Cardiac septum (tissue), 1 donor: ENCODE results near the gene NMD3. TPM values are rescaled to one million over a fixed set of nuclear protein-coding genes. Genes with fewer than 3 reads are reported as not detected.
"Not testable (repeated sequence)": the region's sequence is repeated elsewhere in the genome, so short reads cannot be mapped to it uniquely, and the experiment has no call there.

Experiments
- DNase-seq: peaks from one replicate; pipeline ENCODE4 v3.0.0-alpha.2; 2020; ENCODE audit warnings: low spot score
- intact Hi-C: fragments of 100-400 bp; cut with DNase I; formaldehyde crosslinking; loops from one replicate; pipeline ENCODE4 v1.14.0; 2022
- long read RNA-seq: library from polyadenylated mRNA; unstranded; transcript quantifications from one replicate; pipeline ENCODE4 v2.0.0, GENCODE V29; 2021
- total RNA-seq: library from RNA; stranded (reverse); fragmentation: NEBNext Ultra II Directional; extraction: Animal tissue kit (Norgen Biotek cat#: 25700); gene quantifications from one replicate; pipeline ENCODE4 v1.2.1, GENCODE V29; 2021
- donor health status: DM: no; HTN: no; CAD: no.

Gene NMD3
- 70.3 TPM for total RNA-seq
- long read RNA-seq, transcript NMD3-201 (16 exons, 3,049 nt): major isoform, 83 of 136 reads
- long read RNA-seq, transcript NMD3-202 (15 exons, 3,061 nt): minor isoform, 9 of 136 reads
- long read RNA-seq, partial matches to known transcripts: 4 of 136 reads
- long read RNA-seq, other reads (novel, unspliced or antisense): 39 of 136 reads

DNA sequence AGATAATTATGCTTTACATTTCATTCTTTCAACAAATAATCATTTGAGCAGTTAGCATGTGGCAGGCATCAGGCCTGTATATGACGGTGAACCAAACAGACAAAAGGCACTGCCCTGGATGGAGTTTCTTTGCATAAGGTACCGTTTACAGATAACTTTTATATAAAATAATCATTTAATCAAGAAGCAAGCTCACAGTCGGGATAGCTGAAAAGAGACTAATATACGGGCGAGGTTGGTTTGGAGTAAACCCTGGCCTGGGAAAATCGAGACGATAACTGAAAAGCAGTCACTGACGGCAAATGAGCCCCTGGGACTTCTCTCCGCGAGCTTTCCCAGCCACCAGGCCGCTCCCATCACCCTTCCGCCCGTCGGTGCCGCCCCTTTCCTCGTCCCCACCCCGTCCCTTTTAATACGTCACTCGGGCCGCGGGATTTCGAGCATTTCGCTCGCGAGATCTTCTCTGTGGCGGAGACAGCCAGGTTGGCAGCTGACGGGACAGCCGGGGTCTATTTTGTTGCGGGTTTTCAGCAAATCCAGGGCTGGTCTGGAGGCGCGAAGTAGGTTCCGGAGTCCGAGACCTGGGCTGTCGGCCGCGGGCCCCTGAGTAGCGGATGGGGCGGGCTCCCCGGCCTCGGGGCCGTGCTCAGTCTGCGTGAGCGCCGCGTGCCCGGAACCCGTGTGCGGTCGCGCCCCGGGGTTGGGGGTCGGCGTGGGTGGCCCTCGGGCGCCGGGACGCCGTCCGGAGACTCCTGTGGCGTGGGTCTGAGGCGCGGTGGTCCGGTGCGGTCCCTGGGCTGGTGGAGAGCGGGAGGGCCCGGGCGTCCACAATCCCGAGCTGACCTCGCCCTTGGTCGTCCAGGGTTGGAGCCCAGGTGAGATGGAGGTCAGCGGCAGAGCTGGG, at the start of gene NMD3:
Gene NMD3, plus strand, starts transcription at position 462 of the 904 bp plus-strand sequence. CDS start 703 bp downstream, outside the sequence.
- intact Hi-C loops: loop anchor here (5.0 kb wide), 1 partner anchor 196 kb away; no protein-coding TSS in a partner anchor
- peak; percentile 98 for DNase-seq

DNA sequence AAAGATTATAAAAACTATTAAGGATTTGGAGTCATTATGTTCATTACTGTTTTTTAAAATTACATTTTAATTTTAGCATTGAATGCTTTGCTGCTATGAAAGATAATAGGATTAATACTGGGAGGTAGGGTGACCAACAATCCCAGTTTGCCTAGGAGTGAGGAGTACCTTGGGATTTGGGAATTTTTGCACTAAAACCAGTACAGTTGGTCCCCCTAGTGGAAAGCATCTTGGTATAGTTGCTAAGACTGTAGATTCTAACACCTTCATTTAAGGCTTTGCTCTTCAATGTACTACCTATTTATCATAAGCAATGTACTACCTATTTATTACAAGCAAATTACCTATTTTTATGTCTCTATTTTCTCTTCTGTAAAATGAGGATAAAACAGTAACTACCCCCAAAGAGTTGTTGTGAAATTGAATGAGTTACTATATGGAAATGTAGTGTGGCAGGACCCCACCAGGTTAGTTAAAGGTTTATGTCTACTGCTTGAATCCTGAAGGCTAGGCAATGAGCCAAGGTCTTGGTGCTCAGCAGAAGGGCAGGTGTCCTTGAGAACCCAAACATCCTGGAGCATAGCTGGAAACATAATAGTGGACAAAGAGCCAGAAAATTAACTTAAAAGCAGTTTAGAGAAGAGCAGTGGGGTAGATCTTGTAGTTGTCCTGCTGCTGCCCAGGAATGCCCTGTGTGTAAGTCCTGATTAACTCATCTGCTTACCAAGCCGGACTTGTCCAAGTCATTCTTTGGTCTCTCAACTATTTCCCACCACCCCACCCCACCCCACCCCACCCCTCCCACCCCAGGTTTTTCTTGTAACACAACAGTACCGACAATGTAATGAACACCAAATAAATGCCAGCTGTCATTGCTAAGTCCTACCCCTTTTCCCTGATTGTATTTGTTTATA, 49.2 kb upstream of the NMD3 start:
- intact Hi-C loops: no loop called here
- DNase-seq: no peak

DNA sequence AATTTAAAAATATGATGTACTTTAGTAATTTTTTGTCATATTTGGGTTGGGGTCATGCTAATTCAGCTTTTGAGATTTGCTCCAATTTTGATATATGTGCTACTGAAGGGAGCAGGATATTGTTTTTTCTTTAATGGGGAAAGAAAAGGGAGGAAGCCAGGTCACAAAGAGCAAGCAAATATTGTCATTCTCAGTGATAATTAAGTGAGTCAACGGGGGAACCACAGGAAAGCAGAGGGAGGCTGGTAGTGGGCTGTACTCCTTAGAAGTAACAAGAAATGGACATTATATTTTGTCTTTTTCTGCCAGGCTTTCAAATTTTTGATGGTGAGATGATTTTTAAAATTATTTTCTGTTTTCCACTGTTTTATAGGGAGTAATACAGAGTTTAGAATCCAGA, 45.6 kb upstream of the NMD3 start:
- intact Hi-C loops: no loop called here
- DNase-seq: no peak

DNA sequence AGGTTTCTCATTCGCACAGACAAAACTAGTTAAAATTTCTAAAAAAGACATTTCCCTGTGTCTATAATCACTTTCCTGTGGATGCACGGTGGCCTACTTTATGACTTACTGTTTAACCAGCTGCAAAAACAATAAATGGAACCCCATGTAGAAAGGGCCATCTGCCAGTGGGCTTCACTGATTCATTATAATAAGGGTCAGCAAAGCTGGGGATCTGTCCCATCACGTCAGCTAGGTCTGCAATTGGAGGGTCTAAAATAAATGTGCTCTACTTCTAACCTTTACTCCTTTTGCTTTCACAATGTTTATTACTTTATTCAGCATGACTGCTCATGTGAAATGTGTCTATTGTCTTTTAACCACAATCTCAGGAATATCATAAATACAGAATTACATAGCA, 43.1 kb upstream of the NMD3 start:
- no peak for DNase-seq
- intact Hi-C loops: no loop called here

DNA sequence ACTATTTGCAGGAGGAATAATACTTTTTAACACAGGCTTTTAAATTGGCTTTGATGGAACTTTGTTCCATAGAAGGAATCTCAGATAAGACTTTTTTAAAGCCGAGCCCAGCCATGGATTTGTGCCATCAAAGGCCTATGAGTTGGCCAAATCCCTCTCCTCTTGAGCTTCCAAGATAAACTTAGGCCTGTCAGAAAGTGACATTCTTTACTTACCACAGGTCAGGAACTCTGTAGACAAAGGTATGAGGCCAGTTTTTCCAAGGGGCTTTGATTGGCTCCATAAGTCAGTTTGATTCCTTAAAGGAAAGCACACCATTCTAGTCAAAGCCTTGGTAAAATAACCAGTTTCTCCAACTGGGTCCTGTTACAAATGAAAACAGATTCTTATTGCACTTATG, 39.7 kb upstream of the NMD3 start:
- intact Hi-C loops: loop anchor here (5.0 kb wide), 1 partner anchor 74 kb away; the partner anchor contains the start of gene B3GALNT1
- not testable (repeated sequence) for DNase-seq

DNA sequence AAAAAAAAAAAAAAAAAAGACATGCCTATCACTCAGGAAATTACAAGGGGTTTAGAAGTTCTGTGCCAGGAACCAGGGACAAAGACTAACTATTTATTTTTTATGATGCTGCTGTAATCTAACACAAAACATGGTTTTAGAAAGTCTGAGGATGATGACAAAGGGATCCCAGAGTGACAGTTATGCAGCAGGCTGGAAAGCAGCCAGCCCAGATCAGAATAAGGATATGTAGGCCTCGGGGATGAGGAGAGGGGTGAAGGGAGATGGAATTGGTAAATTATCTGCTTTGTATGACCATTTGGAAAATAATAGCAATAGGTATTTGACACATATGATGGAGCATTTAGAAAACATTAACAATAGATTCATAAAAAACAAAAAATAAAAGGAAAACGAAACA, 34.1 kb upstream of the NMD3 start:
- DNase-seq: no peak

DNA sequence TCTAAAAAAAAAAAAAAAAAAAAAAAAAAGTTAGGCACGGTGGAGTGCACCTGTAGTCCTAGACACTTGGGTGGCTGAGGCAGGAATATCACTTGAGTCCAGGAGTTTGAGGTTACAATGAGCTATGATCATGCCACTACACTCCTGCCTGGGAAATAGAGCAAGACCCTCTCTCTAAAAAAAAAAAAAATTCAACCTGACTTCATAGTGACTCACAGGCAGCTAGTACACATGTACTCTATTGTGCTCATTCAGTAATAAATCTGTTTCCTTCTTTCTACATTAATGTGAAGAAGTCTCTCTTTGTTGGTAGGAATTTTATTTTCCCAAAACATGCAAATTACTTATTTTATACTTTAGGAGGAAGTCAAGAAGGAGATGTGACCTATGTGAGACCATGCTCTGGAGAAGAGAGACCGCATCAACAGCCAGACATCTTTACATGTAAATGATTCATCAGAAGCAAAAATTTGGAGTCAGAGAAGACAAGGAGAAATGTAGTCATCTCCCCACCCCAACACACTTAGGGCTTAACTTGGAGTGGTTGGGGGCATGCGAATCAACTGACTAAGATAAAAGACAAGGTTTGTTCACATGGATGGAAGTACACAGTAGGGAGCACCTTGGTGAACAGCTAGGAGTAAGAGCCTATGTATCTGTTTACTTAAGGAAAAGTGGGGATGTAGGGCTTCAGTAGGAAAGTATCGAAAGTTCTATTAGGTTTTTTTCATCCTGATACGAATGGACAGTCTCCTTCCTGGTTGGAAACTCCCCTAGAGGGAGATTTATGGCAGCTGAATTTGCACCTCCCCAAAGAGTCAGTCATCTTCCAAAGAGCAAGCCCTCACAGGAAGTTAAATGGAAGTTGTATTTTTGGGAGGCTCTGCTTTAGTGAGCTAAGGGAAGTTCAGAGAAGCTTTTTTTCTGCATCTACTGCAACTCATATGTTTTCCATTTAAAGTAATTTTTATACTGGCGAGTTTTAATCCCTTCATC, 23.0 kb upstream of the NMD3 start:
- no peak for DNase-seq
- intact Hi-C loops: no loop called here

More for the DNA sequence above, 34.1 kb upstream of the NMD3 start:
- intact Hi-C loops: no loop called here

DNA sequence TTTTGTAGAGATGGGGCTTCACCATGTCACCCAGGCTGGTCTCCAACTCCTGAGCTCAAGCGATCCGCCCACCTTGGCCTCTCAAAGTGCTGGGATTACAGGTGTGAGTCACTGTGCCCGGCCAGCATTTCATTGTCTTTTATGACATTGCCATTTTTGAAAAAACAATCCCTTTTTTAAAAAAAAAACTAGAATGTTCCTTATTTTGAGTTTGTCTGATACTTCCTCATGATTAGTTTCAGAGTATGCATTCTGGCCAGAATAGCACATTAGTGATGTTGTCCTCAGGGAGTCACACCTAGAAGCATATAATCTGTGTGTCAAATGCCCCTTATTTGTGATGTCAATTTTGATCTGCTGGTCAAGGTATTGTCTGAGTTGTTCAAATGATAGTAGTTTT, 21.2 kb upstream of the NMD3 start:
- intact Hi-C loops: no loop called here
- DNase-seq: no peak

DNA sequence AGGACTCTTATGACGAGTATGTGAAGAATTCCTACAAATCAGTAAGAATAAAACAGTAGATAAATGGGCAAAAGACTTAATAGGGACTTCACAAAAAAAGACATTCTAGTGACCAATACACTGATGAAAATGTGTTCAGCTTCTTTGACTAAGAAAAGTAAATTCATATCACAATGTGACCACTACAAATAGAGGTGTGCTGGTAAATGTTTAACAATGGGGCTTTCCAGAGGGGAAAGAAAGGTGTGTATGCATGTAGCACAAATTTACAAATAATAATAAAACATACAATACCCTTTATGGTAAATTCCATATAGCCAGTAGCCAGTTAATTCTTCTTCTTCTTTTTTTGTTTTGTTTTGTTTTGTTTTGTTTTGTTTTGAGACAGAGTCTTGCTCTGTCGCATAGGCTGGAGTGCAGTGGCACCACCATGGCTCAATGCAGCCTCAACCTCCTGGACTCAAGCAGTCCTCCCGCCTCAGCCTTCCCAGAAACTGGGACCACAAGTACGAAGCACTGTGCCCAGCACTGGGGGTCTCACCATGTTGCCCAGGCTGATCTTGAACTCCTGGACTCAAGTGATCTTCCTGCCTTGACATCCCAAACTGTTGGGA, 17.5 kb upstream of the NMD3 start:
- DNase-seq: no peak

DNA sequence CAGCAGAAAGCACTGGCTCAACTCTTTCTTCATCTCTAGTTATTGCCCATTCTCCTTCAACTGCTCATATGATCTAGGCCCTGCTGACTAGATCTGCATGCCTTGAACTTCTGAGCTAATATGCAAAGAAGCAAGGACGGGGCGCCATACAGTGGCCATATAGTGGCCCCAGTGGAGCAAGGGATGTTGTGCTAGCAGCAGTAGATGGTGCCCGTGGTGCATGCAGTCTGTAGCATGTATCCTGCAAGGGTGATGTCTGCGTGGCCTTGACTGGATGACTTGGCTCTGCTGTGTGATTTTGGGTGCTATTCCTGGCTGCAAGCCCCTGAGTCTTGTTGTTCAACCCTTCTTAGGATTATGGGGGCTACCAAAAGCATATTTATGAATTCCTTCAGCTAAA, 12.2 kb upstream of the NMD3 start:
- intact Hi-C loops: no loop called here
- no peak for DNase-seq

More for the DNA sequence above, 17.5 kb upstream of the NMD3 start:
- intact Hi-C loops: no loop called here

DNA sequence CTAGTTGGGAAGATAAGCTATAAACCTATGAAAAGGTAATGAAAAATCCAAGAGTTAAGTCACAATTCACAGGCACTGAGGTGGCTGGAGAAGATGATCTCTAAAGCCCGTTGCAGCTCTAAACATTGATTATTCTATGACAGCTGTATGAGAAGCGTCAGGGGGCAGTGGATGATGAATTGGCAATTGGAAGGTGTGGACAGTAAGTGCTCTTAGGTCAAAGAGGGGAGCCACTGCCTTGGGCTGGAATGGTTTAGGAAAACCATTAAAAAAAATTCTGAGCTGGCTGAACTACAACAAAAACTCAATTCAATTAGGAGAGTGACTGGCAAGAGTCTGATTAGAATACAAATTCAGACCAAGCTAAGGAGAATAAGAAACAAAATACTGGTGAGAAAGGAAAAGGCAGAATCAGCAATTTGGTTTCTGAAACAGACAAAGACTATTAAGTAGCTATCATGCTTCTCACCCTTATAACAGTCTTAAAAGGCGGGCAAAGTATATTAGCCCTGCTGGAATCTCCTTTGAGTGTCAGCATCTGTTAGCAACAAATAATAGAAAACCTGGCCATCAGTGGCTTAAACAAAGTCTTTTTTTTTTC, 8.8 kb upstream of the NMD3 start:
- DNase-seq: no peak
- intact Hi-C loops: loop anchor here (10.0 kb wide), 1 partner anchor 447 kb away; no protein-coding TSS in a partner anchor

DNA sequence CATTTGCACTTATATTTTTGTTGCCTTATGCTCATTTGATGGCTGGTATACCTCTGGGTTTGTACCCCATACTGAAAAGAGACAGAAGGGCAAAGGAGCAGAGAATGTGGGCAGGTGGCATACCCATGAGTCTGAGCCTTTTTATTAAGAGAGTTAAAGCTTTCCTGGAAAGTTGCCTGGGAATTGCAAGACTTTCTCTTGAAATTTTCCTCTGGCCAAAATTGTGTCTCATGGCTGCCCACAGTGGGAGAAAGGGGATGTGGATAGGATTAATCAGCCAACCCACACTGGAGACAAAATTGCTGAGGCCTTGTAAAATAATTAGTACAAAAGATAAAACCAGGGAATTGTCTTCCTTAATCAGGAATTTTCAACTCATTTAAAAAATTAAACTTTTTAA, 8.2 kb upstream of the NMD3 start:
- DNase-seq: no peak
- intact Hi-C loops: loop anchor here (10.0 kb wide), 1 partner anchor 448 kb away; no protein-coding TSS in a partner anchor

DNA sequence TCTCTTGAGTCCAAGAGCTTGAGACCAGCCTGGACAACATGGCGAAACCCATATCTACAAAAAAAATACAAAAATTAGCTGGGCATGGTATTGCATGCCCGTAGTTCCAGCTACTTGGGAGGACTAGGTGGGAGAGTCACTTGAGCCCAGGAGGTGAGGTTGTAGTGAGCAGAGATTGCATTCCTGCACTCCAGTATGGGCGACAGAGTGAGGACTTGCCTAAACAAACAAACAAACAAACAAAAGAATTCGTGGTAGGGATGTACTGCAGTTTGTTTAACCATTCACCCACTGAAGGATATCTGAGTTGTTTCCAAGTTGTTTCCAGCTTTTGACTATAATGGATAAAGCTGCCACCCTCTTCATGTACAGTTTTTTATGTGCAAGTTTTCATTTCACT, 7.5 kb upstream of the NMD3 start:
- intact Hi-C loops: loop anchor here (10.0 kb wide), 1 partner anchor 449 kb away; no protein-coding TSS in a partner anchor
- no peak for DNase-seq

DNA sequence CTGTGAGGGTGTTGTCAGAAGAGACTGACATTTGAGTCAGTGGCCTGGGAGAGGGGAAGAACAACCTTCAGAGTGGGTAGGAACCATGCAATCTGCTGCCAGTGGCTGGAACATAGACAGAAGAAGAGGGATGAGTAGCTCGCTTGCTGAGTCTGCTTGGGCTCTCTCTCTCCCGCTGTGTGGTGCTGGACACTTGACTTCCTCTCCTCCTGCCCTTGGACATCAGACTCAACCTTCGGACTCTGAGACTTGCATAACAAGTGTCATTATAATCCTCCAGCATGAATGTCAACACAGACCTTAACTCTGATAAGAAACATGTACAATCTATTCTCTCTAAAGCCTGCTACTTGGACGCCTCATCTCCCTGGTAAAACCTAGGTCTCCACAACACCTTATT, 5.9 kb upstream of the NMD3 start:
- no peak for DNase-seq
- intact Hi-C loops: loop anchor here (10.0 kb wide), 1 partner anchor 450 kb away; no protein-coding TSS in a partner anchor

DNA sequence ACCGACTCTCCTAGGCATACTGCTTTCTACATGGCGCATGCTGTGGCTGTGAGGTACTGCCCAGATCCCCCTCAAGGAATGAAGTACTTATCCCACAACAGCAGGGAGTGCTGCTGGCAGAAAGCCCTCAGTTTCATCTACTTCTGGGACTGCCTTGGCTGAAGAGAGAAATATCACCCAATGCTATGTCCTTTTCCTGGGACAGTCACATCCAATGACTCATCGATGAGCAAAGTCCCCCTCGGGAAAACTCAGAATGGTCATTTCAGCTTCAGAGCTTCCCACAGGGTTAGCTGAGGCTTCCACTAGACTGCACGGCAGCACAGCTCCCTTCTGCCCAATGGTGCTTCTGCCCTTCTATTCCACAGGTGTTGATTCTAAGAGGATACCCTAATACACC, 3.6 kb upstream of the NMD3 start:
- no peak for DNase-seq
- intact Hi-C loops: loop anchor here (10.0 kb wide), 1 partner anchor 453 kb away; no protein-coding TSS in a partner anchor

DNA sequence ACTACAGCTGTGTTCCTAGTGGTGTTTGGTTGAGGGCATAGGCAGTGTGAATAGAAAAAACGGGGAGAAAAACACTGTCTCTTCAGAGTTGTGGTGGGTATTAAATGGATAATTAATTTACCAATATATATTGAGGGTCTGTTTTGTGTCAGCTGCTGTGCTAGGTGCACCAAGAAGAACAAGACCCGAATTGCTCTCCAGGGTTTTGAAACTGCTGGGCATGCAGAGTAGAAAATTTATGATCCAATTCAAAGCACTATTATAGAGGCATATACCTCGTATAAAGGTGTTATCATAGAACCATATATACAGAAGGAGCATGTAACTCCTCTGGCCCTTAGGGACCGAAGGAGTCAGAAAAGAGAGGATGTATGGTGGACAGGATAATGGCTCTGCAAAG, 1.6 kb upstream of the NMD3 start:
- no peak for DNase-seq
- intact Hi-C loops: loop anchor here (10.0 kb wide), 1 partner anchor 455 kb away; no protein-coding TSS in a partner anchor

DNA sequence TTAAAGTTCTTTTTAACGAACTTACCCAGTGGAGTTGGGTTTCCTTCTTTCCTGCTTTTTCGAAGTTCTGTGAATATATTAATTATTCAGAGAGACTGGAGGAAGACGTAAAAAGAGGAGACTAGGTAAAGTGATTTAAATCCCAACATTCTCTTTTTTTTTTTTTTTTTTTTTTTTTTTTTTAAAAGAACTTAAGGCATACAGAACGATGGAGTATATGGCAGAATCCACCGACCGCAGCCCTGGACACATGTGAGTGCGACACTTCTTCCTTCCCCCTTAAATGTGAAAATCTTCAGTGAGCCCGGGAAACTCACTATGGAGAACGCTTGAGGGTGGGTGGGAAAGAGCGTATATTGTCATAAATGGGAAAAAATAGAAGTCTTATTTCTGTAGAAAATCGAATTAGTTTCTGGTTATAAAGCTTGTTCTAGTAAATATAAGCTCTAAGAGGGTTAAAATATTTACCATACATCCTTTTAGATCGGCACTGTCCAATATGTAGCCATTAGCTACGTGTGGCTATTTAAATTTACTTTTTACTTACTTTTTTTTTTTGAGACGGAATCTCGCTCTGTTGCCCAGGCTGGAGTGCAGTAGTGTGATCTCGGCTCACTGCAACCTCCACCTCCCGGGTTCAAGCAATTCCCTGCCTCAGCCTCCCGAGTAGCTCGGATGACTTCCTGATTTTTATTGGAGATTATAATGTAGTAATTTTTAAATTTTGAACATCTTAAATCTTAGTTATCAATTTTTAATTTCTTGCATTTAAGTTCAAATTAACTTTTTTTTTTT, 892 bp downstream of the NMD3 start:
- intact Hi-C loops: loop anchor here (5.0 kb wide), 1 partner anchor 195 kb away; no protein-coding TSS in a partner anchor
- no peak for DNase-seq
